ENCODE measurements around the gene CDA.

Gene CDA

DNA sequence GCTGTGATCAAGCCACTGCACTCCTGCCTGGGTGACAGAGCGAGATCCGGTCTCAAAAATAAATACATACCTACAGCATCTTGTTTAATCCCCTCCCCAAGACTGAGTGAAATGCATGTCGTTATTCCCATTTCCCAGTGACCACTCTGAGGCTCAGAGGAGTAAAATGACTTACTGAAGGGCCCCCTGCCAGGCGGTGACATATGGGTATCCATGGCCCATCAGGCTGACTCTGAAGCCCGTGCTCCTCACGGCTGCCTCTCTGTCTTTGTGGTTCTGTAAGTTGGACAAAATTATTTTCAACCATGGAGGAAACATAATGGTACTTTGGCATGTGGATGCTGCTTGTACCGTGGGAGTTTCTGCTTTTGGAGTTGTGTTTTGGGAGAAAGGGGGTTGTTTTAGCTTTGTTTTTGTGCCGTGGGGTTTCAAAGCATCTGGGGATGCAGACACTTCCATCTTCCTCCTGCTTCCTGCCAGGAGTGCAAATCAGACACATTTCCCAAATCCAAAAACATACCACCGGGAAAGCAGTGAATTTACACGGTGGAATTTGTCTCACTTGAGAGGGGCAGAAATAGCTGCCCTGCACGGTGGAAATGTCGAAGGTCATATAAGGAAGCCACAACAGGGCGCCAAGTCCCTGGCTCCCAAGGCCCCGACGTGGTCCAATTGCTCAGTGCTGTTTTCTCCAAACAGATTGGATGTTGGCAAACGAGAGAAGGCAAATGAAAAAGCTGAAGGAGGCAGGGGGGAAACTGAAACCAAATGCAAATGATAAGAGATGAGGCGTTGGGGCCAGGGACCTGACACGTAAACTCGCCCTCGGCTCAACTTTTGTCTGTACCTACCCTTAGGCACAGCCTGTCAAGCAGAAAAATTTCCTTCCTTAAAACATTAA is 27.3 kb downstream of the CDA start:
- DNase-seq, result no peak

DNA sequence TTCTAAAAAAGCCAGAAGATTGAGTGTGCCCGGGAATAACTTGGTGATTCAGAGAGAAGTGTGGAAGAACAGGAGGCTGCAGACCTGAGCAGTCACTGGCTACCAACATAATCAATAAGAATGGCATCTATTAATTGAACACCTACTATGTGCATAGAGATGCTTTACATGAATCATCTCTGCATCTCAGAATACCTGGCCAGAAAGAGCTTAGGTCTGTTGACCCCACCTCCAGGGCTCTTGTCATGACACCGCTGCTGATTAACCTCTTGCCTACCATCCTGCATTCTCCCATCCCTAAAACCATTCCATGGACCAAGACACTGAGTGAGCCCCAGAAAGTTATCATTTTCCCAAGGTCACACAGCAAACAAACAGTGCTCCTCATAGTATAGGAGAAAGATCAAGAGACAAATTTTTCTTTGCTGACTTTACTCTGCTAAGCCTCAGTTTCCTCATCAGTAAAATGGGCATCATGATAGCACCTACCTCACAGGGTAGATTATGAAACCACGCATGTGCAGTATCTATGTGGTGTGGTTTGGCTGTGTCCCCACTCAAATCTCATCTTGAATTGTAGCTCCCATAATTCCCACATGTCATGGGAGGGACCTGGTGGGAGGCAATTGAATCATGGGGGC is 28.1 kb downstream of the CDA start:
- DNase-seq, result no peak

DNA sequence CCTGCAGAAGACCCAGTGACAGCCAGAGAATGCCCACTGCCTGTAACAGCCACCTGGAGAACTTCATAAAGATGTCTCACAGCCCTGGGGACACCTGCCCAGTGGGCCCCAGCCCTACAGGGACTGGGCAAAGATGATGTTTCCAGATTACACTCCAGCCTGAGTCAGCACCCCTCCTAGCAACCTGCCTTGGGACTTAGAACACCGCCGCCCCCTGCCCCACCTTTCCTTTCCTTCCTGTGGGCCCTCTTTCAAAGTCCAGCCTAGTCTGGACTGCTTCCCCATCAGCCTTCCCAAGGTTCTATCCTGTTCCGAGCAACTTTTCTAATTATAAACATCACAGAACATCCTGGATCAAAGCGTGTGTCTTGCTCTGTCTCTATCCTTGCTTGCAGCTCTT is 29.7 kb downstream of the CDA start:
- DNase-seq, result no peak

DNA sequence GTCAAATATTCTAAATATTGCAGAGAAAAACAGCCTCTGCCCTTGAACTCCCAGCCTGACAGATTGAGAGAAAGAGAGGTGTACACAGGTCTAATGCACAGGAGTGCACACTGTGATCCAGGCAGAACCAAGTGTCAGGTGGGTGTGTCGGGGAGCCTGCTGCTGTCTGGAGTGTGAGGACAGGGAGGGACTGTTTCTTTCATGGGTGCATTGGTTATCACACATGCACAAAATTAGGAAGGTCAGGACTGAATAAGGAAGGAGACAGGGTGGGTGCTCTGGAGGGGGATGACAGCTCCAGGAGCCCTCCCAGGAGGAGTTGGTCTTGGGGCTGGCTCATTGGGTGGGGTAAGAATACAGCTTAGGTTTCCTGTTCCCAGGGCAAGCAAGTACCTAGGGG is 31.1 kb downstream of the CDA start:
- no peak for DNase-seq

DNA sequence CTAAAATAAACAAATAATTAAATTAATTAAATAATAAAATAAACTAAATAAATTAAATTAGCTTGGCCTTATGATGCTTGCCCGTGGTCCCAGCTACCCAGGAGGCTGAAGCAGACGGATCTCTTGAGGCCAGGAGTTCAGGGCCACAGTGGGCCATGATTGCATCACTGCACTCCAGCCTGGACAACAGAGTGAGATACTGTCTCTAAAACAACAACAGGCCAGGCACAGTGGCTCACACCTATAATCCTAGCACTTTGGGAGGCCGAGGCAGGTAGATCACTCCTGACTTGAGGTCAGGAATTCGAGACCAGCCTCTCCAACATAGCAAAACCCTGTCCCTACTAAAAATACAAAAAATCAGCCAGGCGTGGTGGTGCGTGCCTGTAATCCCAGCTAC is 32.1 kb downstream of the CDA start:
- DNase-seq, result no peak

DNA sequence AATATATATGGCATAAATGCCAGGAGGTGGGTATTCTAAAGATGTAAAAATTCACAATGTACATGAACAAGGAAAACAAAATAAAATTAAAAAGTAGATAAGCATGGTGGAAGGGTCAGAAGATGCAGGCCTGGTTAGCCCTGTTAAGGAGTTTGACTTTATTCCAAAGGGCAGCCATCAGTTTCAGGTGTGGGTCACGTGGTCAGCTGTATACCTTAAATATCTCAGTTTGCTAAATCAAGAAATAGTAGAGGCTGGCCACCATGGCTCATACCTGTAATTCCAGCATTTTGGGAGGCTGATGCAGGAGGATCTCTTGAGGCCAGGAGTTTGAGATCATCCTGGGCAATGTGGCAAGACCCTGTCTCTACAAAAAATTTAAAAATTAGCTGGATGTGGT is 35.8 kb downstream of the CDA start:
- DNase-seq, result no peak

DNA sequence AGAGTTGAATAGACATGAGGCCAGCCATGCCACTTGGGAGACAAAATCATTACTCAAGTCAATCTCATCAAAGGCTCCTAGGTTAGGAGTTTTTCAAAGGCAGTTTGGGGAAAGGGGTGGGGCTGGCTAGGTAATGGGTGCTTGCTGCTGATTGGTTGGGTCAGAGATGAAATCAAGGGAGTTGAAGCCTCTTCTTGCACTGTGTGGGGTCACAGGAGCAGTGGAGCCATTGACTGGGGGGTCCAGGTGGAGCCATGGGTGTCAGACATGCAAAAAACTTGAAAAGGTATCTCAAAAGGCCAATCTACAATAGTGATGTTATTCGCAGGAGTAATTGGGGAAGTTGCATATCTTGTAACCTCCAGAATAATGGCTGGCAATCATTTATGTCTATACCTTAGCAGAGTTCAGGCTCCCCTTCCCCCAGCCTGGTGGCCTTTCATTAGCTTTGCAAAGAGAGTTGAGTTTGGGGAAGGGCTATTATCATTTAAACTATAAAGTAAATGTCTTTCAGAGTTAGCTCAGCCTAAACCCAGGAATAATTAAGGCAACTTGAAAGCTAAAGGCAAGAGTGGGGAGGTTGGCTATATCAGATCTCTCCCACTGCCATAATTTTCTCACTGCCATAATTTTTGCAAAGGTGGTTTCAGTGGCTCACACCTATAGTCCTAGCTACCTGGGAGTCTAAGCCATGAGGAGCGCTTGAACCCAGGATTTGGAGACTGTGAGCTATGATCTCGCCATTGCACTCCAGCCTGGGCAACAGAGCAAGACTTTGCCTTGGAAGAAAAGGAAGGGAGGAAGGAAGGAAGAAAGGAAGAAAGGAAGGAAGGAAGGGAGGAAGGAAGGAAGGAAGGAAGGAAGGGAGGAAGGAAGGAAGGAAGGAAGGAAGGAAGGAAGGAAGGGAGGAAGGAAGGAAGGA is 36.5 kb downstream of the CDA start:
- no peak for DNase-seq

DNA sequence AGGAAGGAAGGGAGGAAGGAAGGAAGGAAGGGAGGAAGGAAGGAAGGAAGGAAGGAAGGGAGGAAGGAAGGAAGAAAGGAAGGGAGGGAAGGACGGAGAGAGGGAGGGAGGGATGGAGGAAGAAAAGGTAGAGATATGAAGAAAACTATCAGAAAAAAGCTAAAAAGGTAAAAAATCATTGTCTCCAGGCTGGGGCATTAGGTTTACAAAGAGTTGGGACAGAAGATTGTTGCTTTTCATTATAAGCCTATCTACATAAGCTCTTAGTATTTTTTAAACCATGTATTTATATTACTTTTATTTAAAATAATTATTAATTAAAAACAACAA is 37.2 kb downstream of the CDA start:
- DNase-seq, result no peak

DNA sequence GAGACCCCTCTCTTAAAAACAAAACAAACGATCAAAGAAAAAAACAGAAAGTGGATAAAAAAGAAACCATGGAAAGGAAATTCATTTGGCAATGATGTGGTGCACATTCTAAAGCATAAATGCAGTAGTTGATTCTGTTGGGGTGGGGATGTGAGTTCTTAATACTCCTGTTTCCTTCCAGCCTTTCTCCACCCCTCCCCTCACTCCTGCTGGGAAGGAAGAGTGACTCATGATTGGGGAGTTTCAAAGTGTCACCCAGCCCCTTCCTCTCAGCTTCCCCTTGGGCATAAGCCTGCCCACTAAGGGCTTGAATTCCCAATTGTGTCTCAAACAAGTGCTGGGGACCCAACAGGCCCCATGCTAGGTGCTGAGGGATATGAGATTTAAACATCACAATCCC is 37.6 kb downstream of the CDA start:
- DNase-seq, result no peak

DNA sequence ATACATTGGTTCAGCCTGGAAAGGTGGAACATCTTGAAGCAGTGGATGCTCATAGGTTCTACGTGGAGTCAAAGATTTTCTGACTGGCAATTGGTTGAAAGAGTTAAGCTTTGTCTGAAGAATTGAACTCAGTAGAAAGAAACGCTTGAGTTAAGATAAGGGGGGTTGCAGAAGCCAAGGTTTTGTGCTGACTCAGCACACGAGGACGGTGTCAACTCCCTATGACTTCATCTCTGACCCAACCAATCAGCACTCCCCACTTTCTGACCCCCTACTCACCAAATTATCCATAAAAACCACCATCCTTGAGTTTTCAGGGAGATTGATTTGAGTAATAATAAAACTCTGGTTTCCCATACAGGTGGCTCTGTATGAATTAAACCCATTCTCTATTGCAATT is 41.8 kb downstream of the CDA start:
- DNase-seq, result no peak

DNA sequence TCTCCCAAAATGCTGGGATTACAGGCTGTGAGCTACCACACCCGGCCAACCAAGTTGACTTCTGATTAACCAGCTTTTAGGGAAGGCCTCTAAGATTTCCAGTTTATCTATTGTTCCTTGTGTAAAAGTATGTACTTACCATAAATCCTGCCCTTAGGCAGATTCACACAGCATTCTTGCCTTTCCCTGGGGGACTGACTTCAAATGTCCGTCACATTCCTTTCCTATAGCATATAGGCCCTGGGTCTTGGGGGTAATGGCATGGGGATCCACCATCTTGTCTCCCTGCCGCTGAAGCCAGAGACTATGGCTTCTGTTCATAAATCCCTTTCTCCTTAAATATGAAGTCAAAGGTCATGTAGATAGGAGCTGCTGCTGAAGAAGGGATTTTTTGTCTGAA is 43.5 kb downstream of the CDA start:
- DNase-seq, result peak; percentile 75

DNA sequence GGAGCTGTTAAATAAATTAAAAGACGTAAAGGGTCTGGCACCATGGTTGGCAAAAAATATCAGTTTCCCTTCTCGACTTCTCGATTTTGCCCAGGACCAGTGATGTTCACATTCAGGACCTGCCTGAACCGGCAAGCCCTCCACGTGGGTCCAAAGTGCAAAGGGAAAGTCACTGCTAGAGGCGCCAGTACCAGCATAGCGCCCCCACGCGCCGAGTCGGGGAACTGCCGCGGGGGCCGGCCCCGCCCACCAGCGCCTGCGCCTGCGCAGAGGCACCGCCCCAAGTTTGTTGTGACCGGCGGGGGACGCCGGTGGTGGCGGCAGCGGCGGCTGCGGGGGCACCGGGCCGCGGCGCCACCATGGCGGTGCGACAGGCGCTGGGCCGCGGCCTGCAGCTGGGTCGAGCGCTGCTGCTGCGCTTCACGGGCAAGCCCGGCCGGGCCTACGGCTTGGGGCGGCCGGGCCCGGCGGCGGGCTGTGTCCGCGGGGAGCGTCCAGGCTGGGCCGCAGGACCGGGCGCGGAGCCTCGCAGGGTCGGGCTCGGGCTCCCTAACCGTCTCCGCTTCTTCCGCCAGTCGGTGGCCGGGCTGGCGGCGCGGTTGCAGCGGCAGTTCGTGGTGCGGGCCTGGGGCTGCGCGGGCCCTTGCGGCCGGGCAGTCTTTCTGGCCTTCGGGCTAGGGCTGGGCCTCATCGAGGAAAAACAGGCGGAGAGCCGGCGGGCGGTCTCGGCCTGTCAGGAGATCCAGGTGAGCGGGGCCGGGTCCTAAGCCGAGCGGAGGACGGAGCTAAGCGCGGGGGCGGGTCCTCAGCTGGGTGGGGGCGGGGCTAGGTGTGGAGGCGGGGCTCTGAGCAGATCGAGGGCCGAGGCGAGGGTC is 44.5 kb downstream of the CDA start, which contains the start of gene PINK1:
TSS of gene PINK1 (plus strand) at position 269 of the 875 bp plus-strand sequence. CDS start at position 360, 91 bp downstream.
- DNase-seq, result peak; percentile 70

DNA sequence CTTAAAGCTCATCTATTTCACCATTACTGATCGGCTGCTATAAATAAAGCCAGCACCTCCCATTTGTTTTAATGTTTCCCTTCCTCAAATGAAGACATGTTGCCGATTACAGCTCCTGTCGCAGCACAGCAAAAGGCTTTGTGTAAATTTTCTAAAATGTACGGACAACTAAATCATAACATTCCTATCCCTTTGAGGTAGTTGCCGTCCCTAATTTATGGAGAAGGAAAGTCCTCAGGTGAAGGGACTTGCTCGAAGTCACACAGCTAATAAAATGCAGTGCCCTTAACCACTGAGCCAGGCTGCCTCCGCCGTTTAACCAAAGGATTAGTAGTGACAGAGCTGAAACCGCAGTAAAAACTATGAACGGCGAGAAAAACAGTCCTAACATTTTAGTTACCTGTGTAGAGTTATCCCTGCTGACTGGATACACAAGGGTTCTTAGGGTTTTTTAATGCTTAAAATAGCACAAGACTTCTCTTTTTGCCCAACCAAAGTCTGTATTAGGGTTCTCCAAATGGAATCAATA is 45.2 kb downstream of the CDA start:
- DNase-seq, result no peak

DNA sequence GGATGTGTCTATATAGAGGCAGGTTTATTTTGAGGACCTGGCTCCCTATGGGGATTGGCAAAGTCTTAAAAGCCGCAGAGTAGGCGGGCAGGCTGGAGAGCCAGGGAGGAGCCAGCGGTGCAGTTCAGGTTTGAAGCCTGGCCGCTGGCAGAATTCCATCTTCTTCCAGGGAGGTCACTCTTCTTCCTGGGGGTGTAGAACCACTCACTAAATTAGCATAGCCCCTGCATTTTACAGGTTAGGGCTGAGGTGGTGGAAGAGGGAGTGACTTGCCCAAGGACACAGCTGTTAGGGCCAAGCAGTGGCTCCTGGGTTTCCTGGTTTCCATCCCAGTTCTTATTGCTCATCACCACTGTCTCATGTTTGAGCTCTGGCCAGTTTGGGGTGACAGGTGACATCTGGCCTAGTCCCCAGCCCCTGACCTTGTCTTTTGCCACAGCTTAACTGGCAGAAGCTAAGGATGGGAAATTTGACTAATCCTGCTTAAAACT is 45.7 kb downstream of the CDA start:
- peak; percentile 44 for DNase-seq

DNA sequence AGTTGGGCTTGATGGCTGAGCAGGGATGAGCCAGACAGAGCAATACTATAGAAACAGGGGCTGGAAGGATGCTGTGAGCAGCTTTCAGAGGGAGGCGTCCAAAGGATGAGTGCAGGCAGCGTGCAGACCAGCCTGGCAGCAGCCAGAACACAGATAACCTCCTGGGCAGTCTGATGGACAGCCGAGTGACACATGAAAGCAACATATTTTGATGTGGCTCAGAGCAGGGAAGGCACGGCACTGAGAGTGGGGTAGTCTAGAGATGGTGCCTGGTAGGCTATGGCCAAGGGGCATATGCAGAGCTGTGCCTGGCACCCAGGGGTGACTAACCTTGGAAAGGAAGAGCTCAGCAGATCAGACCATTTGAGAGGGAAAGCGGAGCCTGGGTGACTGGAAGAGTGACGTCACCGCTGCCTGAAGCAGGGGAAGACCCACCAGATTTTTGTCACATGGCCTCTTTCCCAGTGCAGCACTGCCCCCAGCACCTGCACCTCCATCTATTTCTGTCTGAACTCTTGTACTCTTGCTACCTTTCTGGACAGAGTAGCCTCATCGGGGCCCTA is 48.0 kb downstream of the CDA start:
- DNase-seq, result no peak

DNA sequence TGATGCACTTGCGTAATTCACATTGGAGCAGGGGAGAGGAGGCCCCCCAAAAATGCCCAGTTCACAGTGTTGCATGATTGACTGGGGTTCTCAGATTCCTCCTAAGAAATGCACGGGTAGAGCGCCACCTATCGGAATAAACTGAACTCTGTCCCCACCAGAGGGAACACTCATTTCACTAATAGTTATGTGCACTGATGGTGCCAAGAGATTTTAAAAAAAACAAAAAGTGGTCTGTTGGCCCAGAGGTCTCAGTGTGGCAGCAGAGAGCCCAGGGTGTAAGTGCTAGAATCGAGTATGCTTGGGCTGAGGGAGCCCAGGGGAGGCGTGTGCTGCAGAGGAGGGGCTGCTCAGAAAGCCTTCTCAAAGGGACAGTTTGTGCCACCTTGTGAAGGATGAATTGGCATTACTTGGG is 51.3 kb downstream of the CDA start:
- peak; percentile 61 for DNase-seq

DNA sequence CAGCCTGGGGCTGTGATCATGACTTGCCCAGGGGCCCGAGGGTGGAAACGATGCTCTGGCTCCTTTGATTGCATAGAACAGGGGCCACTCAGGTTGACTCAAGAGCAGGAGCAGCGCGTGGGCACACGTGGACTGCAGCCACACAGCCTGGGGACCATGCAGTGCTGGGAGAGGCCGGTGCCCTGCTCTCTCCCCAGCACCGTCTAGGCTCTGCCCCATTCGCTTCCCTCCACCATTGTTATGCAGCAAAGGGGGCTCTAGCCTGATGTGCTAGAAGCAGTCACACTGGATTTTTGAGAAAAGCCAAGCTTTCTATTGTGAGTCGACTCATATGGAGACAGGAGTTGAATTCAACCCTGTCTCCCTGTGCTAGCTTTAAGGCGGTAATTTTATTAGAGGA is 53.1 kb downstream of the CDA start:
- DNase-seq, result no peak

DNA sequence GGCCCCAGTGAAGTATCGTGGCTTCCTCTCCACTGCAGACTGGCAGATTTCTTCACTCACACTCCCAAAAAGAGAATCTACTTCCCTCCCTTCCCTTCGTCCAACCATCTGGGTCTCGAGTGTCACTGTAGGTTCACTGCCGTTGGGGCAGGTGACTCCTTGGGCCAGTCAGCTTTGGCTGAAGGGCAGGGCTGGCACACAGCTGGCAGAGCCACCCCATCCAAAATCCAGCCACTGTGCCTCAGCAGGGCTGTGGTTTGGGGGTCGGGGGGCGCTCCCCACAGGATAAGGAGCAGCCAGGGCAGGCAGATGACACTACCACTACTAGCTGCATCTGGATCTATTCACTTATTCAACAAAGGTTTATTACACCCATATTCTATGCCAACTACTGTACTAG is 54.2 kb downstream of the CDA start:
- no peak for DNase-seq

DNA sequence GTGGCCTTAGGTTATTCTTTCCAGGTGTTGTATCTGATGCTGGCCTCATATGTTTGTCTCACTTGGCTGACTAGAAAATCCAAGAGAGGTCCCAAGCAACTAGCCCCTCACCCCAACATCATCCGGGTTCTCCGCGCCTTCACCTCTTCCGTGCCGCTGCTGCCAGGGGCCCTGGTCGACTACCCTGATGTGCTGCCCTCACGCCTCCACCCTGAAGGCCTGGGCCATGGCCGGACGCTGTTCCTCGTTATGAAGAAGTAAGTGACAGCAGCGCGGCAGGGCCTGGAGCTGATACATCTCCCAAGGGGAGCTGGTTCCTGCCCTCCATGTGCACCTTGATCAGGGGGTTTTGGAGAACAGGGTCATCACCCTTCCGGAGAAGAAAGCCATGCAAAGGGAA is 55.5 kb downstream of the CDA start:
- DNase-seq, result no peak

DNA sequence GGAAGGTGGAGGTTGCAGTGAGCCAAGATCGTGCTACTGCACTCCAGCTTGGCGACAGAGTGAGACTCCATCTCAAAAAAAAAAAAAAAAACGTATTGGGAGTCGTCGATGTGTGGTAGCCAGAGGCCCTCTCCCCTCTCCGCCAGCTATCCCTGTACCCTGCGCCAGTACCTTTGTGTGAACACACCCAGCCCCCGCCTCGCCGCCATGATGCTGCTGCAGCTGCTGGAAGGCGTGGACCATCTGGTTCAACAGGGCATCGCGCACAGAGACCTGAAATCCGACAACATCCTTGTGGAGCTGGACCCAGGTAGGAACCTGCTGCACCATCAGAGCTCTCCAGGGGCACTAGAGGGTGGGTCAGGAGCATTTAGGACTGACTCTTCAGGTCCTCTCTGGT is 56.5 kb downstream of the CDA start:
- DNase-seq, result no peak

DNA sequence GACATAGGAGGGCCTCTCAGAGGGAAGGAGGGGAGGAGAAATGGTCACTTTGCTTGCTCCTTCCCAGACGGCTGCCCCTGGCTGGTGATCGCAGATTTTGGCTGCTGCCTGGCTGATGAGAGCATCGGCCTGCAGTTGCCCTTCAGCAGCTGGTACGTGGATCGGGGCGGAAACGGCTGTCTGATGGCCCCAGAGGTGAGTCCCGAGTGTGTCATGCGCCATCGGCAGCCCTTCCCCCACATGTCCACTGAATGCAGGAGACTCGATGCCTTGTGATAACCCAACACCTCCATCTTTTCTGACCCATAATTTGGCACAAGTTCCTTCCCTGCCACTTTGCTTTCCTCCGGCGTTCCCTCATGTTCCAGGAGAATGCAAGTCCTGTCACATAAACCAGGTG is 59.5 kb downstream of the CDA start:
- no peak for DNase-seq
